ENCODE results near the gene LZTS2. TPM values are rescaled to one million over a fixed set of nuclear protein-coding genes. Genes with fewer than 3 reads are reported as not detected.

Gene LZTS2
- total RNA-seq, 1 experiment from 2014 or later = 26.2 TPM

GRCh38 chr10:100978121-100978900 lies 21.3 kb upstream of the LZTS2 start:
- DNase-seq (ENCODE audit: low spot score) = no peak

GRCh38 chr10:100978901-100979195 lies 20.8 kb upstream of the LZTS2 start:
- DNase-seq (ENCODE audit: low spot score) = no peak

GRCh38 chr10:100979791-100980272 lies 19.8 kb upstream of the LZTS2 start:
- DNase-seq (ENCODE audit: low spot score) = no peak

GRCh38 chr10:100980311-100980710 lies 19.3 kb upstream of the LZTS2 start:
- DNase-seq (ENCODE audit: low spot score) = no peak

GRCh38 chr10:100980711-100981110 lies 18.9 kb upstream of the LZTS2 start:
- DNase-seq (ENCODE audit: low spot score) = no peak

- DNase-seq (ENCODE audit: low spot score) = no peak
Measured at GRCh38 chr10:100981178-100981772, 18.3 kb upstream of the LZTS2 start.

GRCh38 chr10:100982916-100983830 lies 16.4 kb upstream of the LZTS2 start:
- DNase-seq (ENCODE audit: low spot score) = no peak

- no peak for DNase-seq (ENCODE audit: low spot score)
Measured at GRCh38 chr10:100983868-100984671, 15.5 kb upstream of the LZTS2 start.

- no peak for DNase-seq (ENCODE audit: low spot score)
Measured at GRCh38 chr10:100984672-100985177, 14.9 kb upstream of the LZTS2 start.

GRCh38 chr10:100985336-100985735 lies 14.3 kb upstream of the LZTS2 start:
- no peak for DNase-seq (ENCODE audit: low spot score)

GRCh38 chr10:100986623-100986951 lies 13.0 kb upstream of the LZTS2 start:
- no peak for DNase-seq (ENCODE audit: low spot score)

GRCh38 chr10:100986952-100987684 lies 12.5 kb upstream of the LZTS2 start, which contains the start of the genes MRPL43 and TWNK:
MRPL43 (minus strand) TSS chr10:100987497; CDS start chr10:100987443, 54 bp downstream.
TWNK (plus strand) TSS chr10:100987543; CDS start chr10:100988211, 668 bp downstream.
- DNase-seq (ENCODE audit: low spot score) = peak; percentile 53

- no peak for DNase-seq (ENCODE audit: low spot score)
Measured at GRCh38 chr10:100987685-100988049, 11.9 kb upstream of the LZTS2 start.

- no peak for DNase-seq (ENCODE audit: low spot score)
Measured at GRCh38 chr10:100988166-100988565, 11.4 kb upstream of the LZTS2 start.

- no peak for DNase-seq (ENCODE audit: low spot score)
Measured at GRCh38 chr10:100989088-100989487, 10.5 kb upstream of the LZTS2 start.

- DNase-seq (ENCODE audit: low spot score) = no peak
Measured at GRCh38 chr10:100993986-100994708, 5.5 kb upstream of the LZTS2 start.

- no peak for DNase-seq (ENCODE audit: low spot score)
Measured at GRCh38 chr10:100995181-100995580, 4.4 kb upstream of the LZTS2 start.

GRCh38 chr10:100996678-100997359 lies 2.8 kb upstream of the LZTS2 start:
- DNase-seq (ENCODE audit: low spot score) = no peak
